ENCODE measurements around the gene SLC6A2. TPM values are rescaled to one million over a fixed set of nuclear protein-coding genes. Genes with fewer than 3 reads are reported as not detected.

Gene SLC6A2
- polyA plus RNA-seq, 1 experiment: not detected

- Histone ChIP-seq H3K4me3 (ENCODE audit: low read depth, low read length) (no peak overlapping the region), H3K36me3 (ENCODE audit: control insufficient read depth, insufficient read depth, low read length) (no peaks in the 10 kb centered on the region), H3K27me3 (ENCODE audit: control insufficient read depth, insufficient read depth, low read length) (no peaks in the 10 kb centered on the region)
- ChIA-PET CTCF (interaction anchor here (1.2 kb wide), 1 partner anchor 80 kb away, joined by 4 read pairs; no protein-coding TSS in a partner anchor), POLR2A (no interaction called here)
- DNase-seq (ENCODE audit: low read depth): no peak
- TF ChIP-seq CTCF (IDR thresholded peaks at IDR 0.05; ENCODE audit: insufficient read depth, low read depth, low read length): no peak
Observed at GRCh38 chr16:55622272-55622671, 33.5 kb upstream of the SLC6A2 start.

GRCh38 chr16:55622930-55623561 lies 32.7 kb upstream of the SLC6A2 start:
- H3K36me3 ChIP-seq (ENCODE audit: control insufficient read depth, insufficient read depth, low read length): no peaks in the 10 kb centered on the region
- H3K4me3 ChIP-seq (ENCODE audit: low read depth, low read length): no peak overlapping the region
- CTCF ChIA-PET: interaction anchor here (1.2 kb wide), 1 partner anchor 79 kb away, joined by 4 read pairs; no protein-coding TSS in a partner anchor
- H3K27me3 ChIP-seq (ENCODE audit: control insufficient read depth, insufficient read depth, low read length): no peaks in the 10 kb centered on the region
- no peak for DNase-seq (ENCODE audit: low read depth)
- TF ChIP-seq CTCF (IDR thresholded peaks at IDR 0.05; ENCODE audit: insufficient read depth, low read depth, low read length): peak; percentile 25
- POLR2A ChIA-PET: no interaction called here

DNA sequence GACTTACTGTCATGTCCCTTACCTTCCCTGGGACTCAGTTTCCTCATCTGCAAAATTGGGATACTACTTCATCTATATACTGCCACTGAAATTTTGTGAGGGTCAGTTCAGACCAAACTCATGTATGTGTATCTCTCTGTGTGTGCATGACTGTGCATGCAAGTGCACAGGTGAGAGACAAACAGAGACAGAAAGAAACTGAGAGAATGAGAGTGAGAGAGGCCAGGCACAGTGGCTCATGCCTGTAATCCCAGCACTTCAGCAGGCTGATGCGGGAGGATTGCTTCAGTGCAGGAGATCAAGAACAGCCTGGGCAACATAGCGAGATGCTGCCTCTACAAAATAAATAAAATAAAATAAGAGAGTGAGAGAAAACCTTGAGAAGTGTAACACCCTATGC lies 32.1 kb upstream of the SLC6A2 start:
- no peaks in the 10 kb centered on the region for H3K36me3 ChIP-seq (ENCODE audit: control insufficient read depth, insufficient read depth, low read length)
- DNase-seq (ENCODE audit: low read depth): no peak
- H3K4me3 ChIP-seq (ENCODE audit: low read depth, low read length): no peak overlapping the region
- POLR2A ChIA-PET: no interaction called here
- no peaks in the 10 kb centered on the region for H3K27me3 ChIP-seq (ENCODE audit: control insufficient read depth, insufficient read depth, low read length)
- no peak; the same call in 1 of the 2 replicates for TF ChIP-seq CTCF (IDR thresholded peaks at IDR 0.05; ENCODE audit: insufficient read depth, low read depth, low read length)
- CTCF ChIA-PET: no interaction called here

GRCh38 chr16:55624696-55625095 lies 31.1 kb upstream of the SLC6A2 start:
- POLR2A ChIA-PET: no interaction called here
- Histone ChIP-seq H3K36me3 (ENCODE audit: control insufficient read depth, insufficient read depth, low read length) (no peaks in the 10 kb centered on the region), H3K27me3 (ENCODE audit: control insufficient read depth, insufficient read depth, low read length) (no peaks in the 10 kb centered on the region; the same call in 1 of the 2 replicates), H3K4me3 (ENCODE audit: low read depth, low read length) (no peak overlapping the region)
- DNase-seq (ENCODE audit: low read depth): no peak
- CTCF ChIA-PET: no interaction called here
- no peak for TF ChIP-seq CTCF (IDR thresholded peaks at IDR 0.05; ENCODE audit: insufficient read depth, low read depth, low read length)

DNA sequence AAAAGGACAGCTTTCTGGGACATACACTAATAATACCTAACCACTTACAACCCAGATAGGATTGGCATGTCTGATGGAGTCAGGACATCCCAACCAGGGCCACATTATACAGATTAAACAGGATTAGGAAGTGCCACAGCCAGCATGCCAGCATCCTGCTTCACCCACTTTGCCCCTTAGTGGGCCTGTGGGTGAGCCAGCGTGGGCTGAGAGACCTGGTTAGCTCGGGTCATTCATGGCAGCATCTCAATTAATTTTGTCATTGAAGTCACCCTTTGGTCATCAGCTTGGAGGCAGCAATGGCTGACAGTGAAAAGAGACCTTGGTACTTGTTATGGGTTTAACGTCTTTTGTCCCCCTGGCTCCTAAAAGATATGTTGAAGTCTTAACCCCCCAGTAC lies 29.9 kb upstream of the SLC6A2 start:
- POLR2A ChIA-PET: no interaction called here

More for the DNA sequence above, 29.9 kb upstream of the SLC6A2 start:
- Histone ChIP-seq H3K36me3 (ENCODE audit: control insufficient read depth, insufficient read depth, low read length) (no peaks in the 10 kb centered on the region), H3K27me3 (ENCODE audit: control insufficient read depth, insufficient read depth, low read length) (no peaks in the 10 kb centered on the region; the same call in 1 of the 2 replicates), H3K4me3 (ENCODE audit: low read depth, low read length) (no peak overlapping the region)
- TF ChIP-seq CTCF (IDR thresholded peaks at IDR 0.05; ENCODE audit: insufficient read depth, low read depth, low read length): no peak
- DNase-seq (ENCODE audit: low read depth): no peak
- CTCF ChIA-PET: interaction anchor here (1.2 kb wide), 1 partner anchor 15 kb away, joined by 3 read pairs; no protein-coding TSS in a partner anchor

Data from BJ (cell line).